ENCODE results near the gene ZDHHC11. TPM values are rescaled to one million over a fixed set of nuclear protein-coding genes. Genes with fewer than 3 reads are reported as not detected.
"Not testable (repeated sequence)": the region's sequence is repeated elsewhere in the genome, so short reads cannot be mapped to it uniquely, and the experiment has no call there.

ZDHHC11 gene
- total RNA-seq, 1 experiment from 2014 or later = 7.7 TPM

GRCh38 chr5:797986-798385 lies 52.8 kb downstream of the ZDHHC11 start:
- not testable (repeated sequence) for H3K4me3 ChIP-seq (ENCODE audit: insufficient read depth, low read depth, low read length); H3K36me3 ChIP-seq (replicated peaks; ENCODE audit: control insufficient read depth, insufficient read depth, low read length); DNase-seq; H3K27me3 ChIP-seq (ENCODE audit: control insufficient read depth, insufficient read depth, low read length)

GRCh38 chr5:795873-796272 lies 54.9 kb downstream of the ZDHHC11 start:
- DNase-seq; H3K27me3 ChIP-seq (ENCODE audit: control insufficient read depth, insufficient read depth, low read length); H3K4me3 ChIP-seq (ENCODE audit: insufficient read depth, low read depth, low read length); H3K36me3 ChIP-seq (replicated peaks; ENCODE audit: control insufficient read depth, insufficient read depth, low read length): not testable (repeated sequence)

GRCh38 chr5:794948-795347 lies 55.8 kb downstream of the ZDHHC11 start:
- DNase-seq; H3K27me3 ChIP-seq (ENCODE audit: control insufficient read depth, insufficient read depth, low read length); H3K4me3 ChIP-seq (ENCODE audit: insufficient read depth, low read depth, low read length); H3K36me3 ChIP-seq (replicated peaks; ENCODE audit: control insufficient read depth, insufficient read depth, low read length): not testable (repeated sequence)

GRCh38 chr5:788703-789102 lies 62.1 kb downstream of the ZDHHC11 start:
- not testable (repeated sequence) for DNase-seq; H3K4me3 ChIP-seq (ENCODE audit: insufficient read depth, low read depth, low read length); H3K36me3 ChIP-seq (replicated peaks; ENCODE audit: control insufficient read depth, insufficient read depth, low read length)
- peaks cover 14% of the 10 kb centered on the region for H3K27me3 ChIP-seq (ENCODE audit: control insufficient read depth, insufficient read depth, low read length)

GRCh38 chr5:787857-788233 lies 62.9 kb downstream of the ZDHHC11 start:
- H3K4me3 ChIP-seq (ENCODE audit: insufficient read depth, low read depth, low read length); DNase-seq; H3K36me3 ChIP-seq (replicated peaks; ENCODE audit: control insufficient read depth, insufficient read depth, low read length): not testable (repeated sequence)
- peaks cover 16% of the 10 kb centered on the region for H3K27me3 ChIP-seq (ENCODE audit: control insufficient read depth, insufficient read depth, low read length)

- DNase-seq = not testable (repeated sequence)
- H3K27me3 ChIP-seq (ENCODE audit: control insufficient read depth, insufficient read depth, low read length) = peaks cover 16% of the 10 kb centered on the region
These were observed 63.4 kb downstream of the ZDHHC11 start for GRCh38 chr5:787224-787856.

GRCh38 chr5:785181-785705 lies 65.5 kb downstream of the ZDHHC11 start:
- Histone ChIP-seq H3K4me3 (ENCODE audit: insufficient read depth, low read depth, low read length) (peak overlapping the region; percentile 49), H3K27me3 (ENCODE audit: control insufficient read depth, insufficient read depth, low read length) (peaks cover 16% of the 10 kb centered on the region)
- not testable (repeated sequence) for H3K36me3 ChIP-seq (replicated peaks; ENCODE audit: control insufficient read depth, insufficient read depth, low read length)
- DNase-seq = peak; percentile 20

More at GRCh38 chr5:787224-787856, 63.4 kb downstream of the ZDHHC11 start:
- not testable (repeated sequence) for H3K36me3 ChIP-seq (replicated peaks; ENCODE audit: control insufficient read depth, insufficient read depth, low read length); H3K4me3 ChIP-seq (ENCODE audit: insufficient read depth, low read depth, low read length)

GRCh38 chr5:784428-785177 lies 66.2 kb downstream of the ZDHHC11 start, which contains the start of gene ZDHHC11B:
Gene ZDHHC11B, minus strand, starts transcription at chr5:784729. Its CDS starts 17,810 bp downstream, at chr5:766919.
- DNase-seq = peak; percentile 98
- H3K4me3 ChIP-seq (ENCODE audit: insufficient read depth, low read depth, low read length) = peak within 1 kb of the TSS; percentile 49
- H3K36me3 ChIP-seq (replicated peaks; ENCODE audit: control insufficient read depth, insufficient read depth, low read length) = not testable (repeated sequence)
- peaks cover 16% of the 10 kb centered on the region for H3K27me3 ChIP-seq (ENCODE audit: control insufficient read depth, insufficient read depth, low read length)

GRCh38 chr5:783881-784427 lies 66.8 kb downstream of the ZDHHC11 start:
- peak; percentile 59 for DNase-seq
- peak overlapping the region; percentile 23 for H3K4me3 ChIP-seq (ENCODE audit: insufficient read depth, low read depth, low read length)
- peaks cover 16% of the 10 kb centered on the region for H3K27me3 ChIP-seq (ENCODE audit: control insufficient read depth, insufficient read depth, low read length)
- not testable (repeated sequence) for H3K36me3 ChIP-seq (replicated peaks; ENCODE audit: control insufficient read depth, insufficient read depth, low read length)

- H3K4me3 ChIP-seq (ENCODE audit: insufficient read depth, low read depth, low read length); DNase-seq: not testable (repeated sequence)
- peaks cover 14% of the 10 kb centered on the region for H3K27me3 ChIP-seq (ENCODE audit: control insufficient read depth, insufficient read depth, low read length)
These were observed 67.6 kb downstream of the ZDHHC11 start for GRCh38 chr5:783049-783802.

GRCh38 chr5:782356-782755 lies 68.4 kb downstream of the ZDHHC11 start:
- H3K27me3 ChIP-seq (ENCODE audit: control insufficient read depth, insufficient read depth, low read length) = peaks cover 14% of the 10 kb centered on the region
- not testable (repeated sequence) for H3K4me3 ChIP-seq (ENCODE audit: insufficient read depth, low read depth, low read length); DNase-seq

More at GRCh38 chr5:783049-783802, 67.6 kb downstream of the ZDHHC11 start:
- not testable (repeated sequence) for H3K36me3 ChIP-seq (replicated peaks; ENCODE audit: control insufficient read depth, insufficient read depth, low read length)

GRCh38 chr5:780571-780970 lies 70.2 kb downstream of the ZDHHC11 start:
- H3K4me3 ChIP-seq (ENCODE audit: insufficient read depth, low read depth, low read length); DNase-seq; H3K36me3 ChIP-seq (replicated peaks; ENCODE audit: control insufficient read depth, insufficient read depth, low read length): not testable (repeated sequence)
- peaks cover 14% of the 10 kb centered on the region for H3K27me3 ChIP-seq (ENCODE audit: control insufficient read depth, insufficient read depth, low read length)

More at GRCh38 chr5:782356-782755, 68.4 kb downstream of the ZDHHC11 start:
- not testable (repeated sequence) for H3K36me3 ChIP-seq (replicated peaks; ENCODE audit: control insufficient read depth, insufficient read depth, low read length)

GRCh38 chr5:778967-779366 lies 71.8 kb downstream of the ZDHHC11 start:
- H3K4me3 ChIP-seq (ENCODE audit: insufficient read depth, low read depth, low read length); DNase-seq; H3K36me3 ChIP-seq (replicated peaks; ENCODE audit: control insufficient read depth, insufficient read depth, low read length); H3K27me3 ChIP-seq (ENCODE audit: control insufficient read depth, insufficient read depth, low read length): not testable (repeated sequence)

- not testable (repeated sequence) for H3K27me3 ChIP-seq (ENCODE audit: control insufficient read depth, insufficient read depth, low read length); H3K36me3 ChIP-seq (replicated peaks; ENCODE audit: control insufficient read depth, insufficient read depth, low read length); DNase-seq; H3K4me3 ChIP-seq (ENCODE audit: insufficient read depth, low read depth, low read length)
These were observed 72.4 kb downstream of the ZDHHC11 start for GRCh38 chr5:778421-778820.

Measured in H7 (cell line).